Neural progenitor cell (in vitro differentiated cells): ENCODE data around the gene IL2RA. TPM values are rescaled to one million over a fixed set of nuclear protein-coding genes. Genes with fewer than 3 reads are reported as not detected.

Source experiments
- DNase-seq: peaks from one replicate; pipeline ENCODE4 v3.0.0-alpha.2; 2016; ENCODE audit warnings: low spot score
- H2AFZ ChIP-seq: fragments of 200-600 bp; sonication (generic); replicated peaks from 2 replicates; pipeline ENCODE4 v1.6.1; 2016; ENCODE audit warnings: antibody characterized with exemption
- H3F3A ChIP-seq: fragments of 200-600 bp; sonication (generic); 2 replicates; pipeline ENCODE4 v1.6.1; 2016; ENCODE audit warnings: antibody characterized with exemption, low read depth
- H3K27ac ChIP-seq: fragments of 200-600 bp; sonication (generic); 2 replicates; pipeline ENCODE4 v1.5.1; 2016; ENCODE audit warnings: mild to moderate bottlenecking
- H3K27me3 ChIP-seq: fragments of 200-600 bp; sonication (generic); 2 replicates; pipeline ENCODE4 v1.6.1; 2016; ENCODE audit warnings: mild to moderate bottlenecking, moderate library complexity
- H3K36me3 ChIP-seq: fragments of 200-600 bp; sonication (generic); 2 replicates; pipeline ENCODE4 v1.5.1; 2016
- H3K4me1 ChIP-seq: fragments of 200-600 bp; sonication (generic); 2 replicates; pipeline ENCODE4 v1.6.1; 2016; ENCODE audit warnings: mixed run types
- H3K4me2 ChIP-seq: fragments of 200-600 bp; sonication (generic); 2 replicates; pipeline ENCODE4 v1.6.1; 2016
- H3K4me3 ChIP-seq: fragments of 200-600 bp; sonication (generic); 2 replicates; pipeline ENCODE4 v1.5.1; 2016
- H3K79me2 ChIP-seq: fragments of 200-600 bp; sonication (generic); 2 replicates; pipeline ENCODE4 v1.6.1; 2016; ENCODE audit warnings: low read depth
- H3K9ac ChIP-seq: fragments of 200-600 bp; sonication (generic); 2 replicates; pipeline ENCODE4 v1.6.1; 2016
- H3K9me3 ChIP-seq: fragments of 200-600 bp; sonication (generic); 2 replicates; pipeline ENCODE4 v1.5.1; 2016; ENCODE audit warnings: low read depth
- H4K20me1 ChIP-seq: fragments of 200-600 bp; sonication (generic); 2 replicates; pipeline ENCODE4 v1.6.1; 2016; ENCODE audit warnings: low read depth
- H3K27ac Mint-ChIP-seq: 3 replicates; pipeline ENCODE4 v1.8.0; 2021; ENCODE audit warnings: mixed read lengths
- H3K27me3 Mint-ChIP-seq: 2 replicates; pipeline ENCODE4 v1.8.0; 2022; ENCODE audit warnings: low read depth, mild to moderate bottlenecking, inconsistent platforms, moderate library complexity, mixed read lengths; ENCODE audit not compliant: insufficient read depth
- H3K36me3 Mint-ChIP-seq: 3 replicates; pipeline ENCODE4 v1.8.0; 2021; ENCODE audit warnings: mixed read lengths
- H3K4me1 Mint-ChIP-seq: 3 replicates; pipeline ENCODE4 v1.8.0; 2021; ENCODE audit warnings: mixed read lengths
- H3K4me3 Mint-ChIP-seq: 3 replicates; pipeline ENCODE4 v1.8.0; 2021; ENCODE audit warnings: mild to moderate bottlenecking, moderate library complexity, mixed read lengths
- H3K9me3 Mint-ChIP-seq: 3 replicates; pipeline ENCODE4 v1.8.0; 2020; ENCODE audit warnings: mixed read lengths
- EZH2 ChIP-seq: fragments of 200-600 bp; sonication (generic); IDR thresholded peaks from 2 replicates; pipeline ENCODE4 v1.6.1; 2017; ENCODE audit warnings: antibody characterized with exemption, mild to moderate bottlenecking, moderate library complexity
- EZH2phosphoT487 ChIP-seq: fragments of 200-600 bp; sonication (generic); IDR thresholded peaks from 2 replicates; pipeline ENCODE4 v1.6.1; 2017; ENCODE audit warnings: antibody characterized with exemption
- total RNA-seq: library from RNA; depleted of rRNA; stranded (reverse); fragments of >200 nt; gene quantifications from 2 replicates; pipeline ENCODE4 v1.2.3, GENCODE V29; 2015; ENCODE audit warnings: low replicate concordance
- TF ChIP-seq, protein P1 (sequence below): fragments of 200-600 bp; sonication (generic); IDR thresholded peaks from 2 replicates; pipeline ENCODE4 v1.5.1; 2017; ENCODE audit warnings: antibody characterized with exemption, mild to moderate bottlenecking

The IL2RA gene
- total RNA-seq, 1 donor from 2014 or later, result not detected

DNA sequence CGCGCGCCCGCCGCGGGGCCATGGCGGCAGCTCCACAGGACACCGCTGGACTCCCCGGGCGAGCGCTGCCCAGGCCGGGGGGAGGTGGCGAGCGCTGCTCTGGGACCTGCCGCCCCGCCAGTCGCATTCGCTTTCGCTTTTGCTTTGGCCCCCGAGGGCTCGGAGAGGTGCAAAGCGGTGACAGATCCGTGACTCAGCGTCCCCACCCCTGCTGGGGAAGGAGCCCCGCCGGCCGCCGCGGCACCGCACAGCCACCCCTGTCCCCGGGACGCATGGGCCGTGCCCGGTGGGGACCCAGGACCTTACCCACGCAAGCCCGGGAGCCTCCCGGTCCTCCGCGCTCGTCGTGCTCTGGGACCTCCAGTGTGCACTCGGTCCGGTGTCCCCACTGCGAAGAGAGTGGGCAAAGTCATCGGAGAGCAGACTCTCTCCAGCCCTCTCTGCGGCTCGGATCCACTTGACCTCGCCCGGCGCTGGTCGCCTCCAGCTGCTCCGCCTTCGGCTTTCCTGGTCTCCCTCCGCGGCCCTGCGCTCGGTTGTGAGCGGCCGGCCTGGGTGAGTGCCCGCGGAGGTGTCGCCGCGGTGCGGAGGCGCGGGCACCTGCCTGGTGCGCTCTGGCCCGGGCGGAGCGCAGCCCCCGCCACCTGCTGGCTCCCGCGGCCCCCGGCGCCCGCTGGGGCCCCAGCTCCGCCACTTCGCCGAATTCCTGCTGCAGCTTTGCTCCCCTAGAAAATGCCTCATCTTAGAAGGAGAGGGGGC is 84.5 kb downstream of the IL2RA start, which contains the start of gene IL15RA:
TSS of gene IL15RA (minus strand) at position 73 of the 759 bp plus-strand sequence. CDS start at position 22, 51 bp downstream.
- Mint-ChIP-seq H3K36me3 (peaks cover 2% of the 10 kb centered on the region), H3K9me3 (peaks cover 4% of the 10 kb centered on the region), H3K4me3 (peak within 1 kb of the TSS; percentile 91), H3K27ac (no peak within 1 kb of the TSS), H3K27me3 (peaks cover 37% of the 10 kb centered on the region), H3K4me1 (peaks cover 13% of the 10 kb centered on the region)
- Histone ChIP-seq H3K27ac (no peak within 1 kb of the TSS), H3K9ac (no peak within 1 kb of the TSS), H3K4me1 (peaks cover 3% of the 10 kb centered on the region), H3K27me3 (peaks cover 89% of the 10 kb centered on the region), H3K4me3 (peak within 1 kb of the TSS; percentile 62), H3K36me3 (no peaks in the 10 kb centered on the region), H3F3A (peaks cover 8% of the 10 kb centered on the region), H2AFZ (peak within 1 kb of the TSS; percentile 97), H3K9me3 (no peaks in the 10 kb centered on the region), H4K20me1 (peaks cover 16% of the 10 kb centered on the region), H3K79me2 (no peaks in the 10 kb centered on the region), H3K4me2 (peak within 1 kb of the TSS; percentile 99)
- peak; percentile 62 for DNase-seq
- peak; percentile 89 for TF ChIP-seq EZH2
- TF ChIP-seq, protein P1, sequence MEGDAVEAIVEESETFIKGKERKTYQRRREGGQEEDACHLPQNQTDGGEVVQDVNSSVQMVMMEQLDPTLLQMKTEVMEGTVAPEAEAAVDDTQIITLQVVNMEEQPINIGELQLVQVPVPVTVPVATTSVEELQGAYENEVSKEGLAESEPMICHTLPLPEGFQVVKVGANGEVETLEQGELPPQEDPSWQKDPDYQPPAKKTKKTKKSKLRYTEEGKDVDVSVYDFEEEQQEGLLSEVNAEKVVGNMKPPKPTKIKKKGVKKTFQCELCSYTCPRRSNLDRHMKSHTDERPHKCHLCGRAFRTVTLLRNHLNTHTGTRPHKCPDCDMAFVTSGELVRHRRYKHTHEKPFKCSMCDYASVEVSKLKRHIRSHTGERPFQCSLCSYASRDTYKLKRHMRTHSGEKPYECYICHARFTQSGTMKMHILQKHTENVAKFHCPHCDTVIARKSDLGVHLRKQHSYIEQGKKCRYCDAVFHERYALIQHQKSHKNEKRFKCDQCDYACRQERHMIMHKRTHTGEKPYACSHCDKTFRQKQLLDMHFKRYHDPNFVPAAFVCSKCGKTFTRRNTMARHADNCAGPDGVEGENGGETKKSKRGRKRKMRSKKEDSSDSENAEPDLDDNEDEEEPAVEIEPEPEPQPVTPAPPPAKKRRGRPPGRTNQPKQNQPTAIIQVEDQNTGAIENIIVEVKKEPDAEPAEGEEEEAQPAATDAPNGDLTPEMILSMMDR, result peak; percentile 13
- peak; percentile 85 for TF ChIP-seq EZH2phosphoT487

DNA sequence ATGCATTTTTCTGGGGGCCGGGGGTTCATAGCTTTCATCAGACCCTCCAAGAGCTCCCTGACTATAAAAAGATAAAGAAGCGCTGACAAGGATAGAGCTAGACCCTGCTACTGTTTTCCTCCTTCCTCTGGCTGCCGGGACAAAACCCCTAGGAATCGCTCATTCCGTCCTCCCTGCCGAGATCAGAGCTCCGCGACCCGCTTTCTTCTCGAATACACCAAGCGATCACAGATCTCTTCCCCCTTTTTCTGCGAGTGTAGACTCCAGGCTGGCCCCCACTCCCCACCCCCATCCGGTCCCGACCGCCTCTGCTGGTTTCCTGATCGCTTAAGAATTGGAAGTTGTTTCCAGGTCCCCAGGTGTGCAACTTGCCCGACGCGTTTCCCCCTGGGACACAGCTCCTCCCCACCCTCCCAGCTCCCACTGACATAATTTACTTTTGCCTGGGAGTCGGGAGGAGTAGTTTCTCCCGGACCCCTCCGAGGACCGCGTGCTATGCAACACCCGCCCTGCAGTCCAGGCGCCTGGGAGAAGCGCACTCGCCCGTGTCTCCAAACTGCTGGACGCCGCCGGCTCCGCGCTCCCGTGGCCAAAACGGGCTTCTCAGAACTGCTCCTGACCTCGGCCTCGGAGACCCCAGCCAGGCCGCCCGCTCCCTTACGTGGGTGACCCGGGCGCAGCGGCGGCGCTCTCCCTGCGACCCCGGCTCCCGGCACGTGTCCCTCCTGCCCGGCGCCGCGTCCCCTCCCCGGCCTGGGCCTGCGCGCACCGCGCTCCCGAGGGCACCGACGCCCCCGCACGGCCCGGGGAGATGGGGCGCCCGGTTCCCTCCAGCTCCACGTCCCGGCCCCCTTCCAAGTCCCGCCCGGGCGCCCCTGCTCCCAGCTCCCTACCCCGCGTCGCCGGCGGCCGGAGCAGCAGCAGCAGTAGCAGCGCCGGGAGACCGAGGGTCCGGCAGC is 85.4 kb downstream of the IL2RA start:
- H3K27me3 ChIP-seq, result peaks cover 97% of the 10 kb centered on the region
- H3K27ac ChIP-seq, result no peak overlapping the region
- peak overlapping the region; percentile 99 for H3K4me2 ChIP-seq
- TF ChIP-seq, protein P1, result no peak
- peak; percentile 90 for TF ChIP-seq EZH2
- TF ChIP-seq EZH2phosphoT487, result peak; percentile 70
- H3F3A ChIP-seq, result peaks cover 8% of the 10 kb centered on the region
- peaks cover 2% of the 10 kb centered on the region for H3K36me3 Mint-ChIP-seq
- no peak overlapping the region for H3K27ac Mint-ChIP-seq
- no peak overlapping the region for H3K9ac ChIP-seq
- no peaks in the 10 kb centered on the region for H3K79me2 ChIP-seq
- H3K36me3 ChIP-seq, result no peaks in the 10 kb centered on the region
- H3K27me3 Mint-ChIP-seq, result peaks cover 35% of the 10 kb centered on the region
- H2AFZ ChIP-seq, result peak overlapping the region; percentile 97
- H4K20me1 ChIP-seq, result peaks cover 16% of the 10 kb centered on the region
- H3K4me1 Mint-ChIP-seq, result peaks cover 13% of the 10 kb centered on the region
- peak overlapping the region; percentile 62 for H3K4me3 ChIP-seq
- H3K9me3 ChIP-seq, result no peaks in the 10 kb centered on the region
- H3K4me3 Mint-ChIP-seq, result peak overlapping the region; percentile 90
- peaks cover 4% of the 10 kb centered on the region for H3K9me3 Mint-ChIP-seq
- H3K4me1 ChIP-seq, result peaks cover 3% of the 10 kb centered on the region
- peak; percentile 58 for DNase-seq

DNA sequence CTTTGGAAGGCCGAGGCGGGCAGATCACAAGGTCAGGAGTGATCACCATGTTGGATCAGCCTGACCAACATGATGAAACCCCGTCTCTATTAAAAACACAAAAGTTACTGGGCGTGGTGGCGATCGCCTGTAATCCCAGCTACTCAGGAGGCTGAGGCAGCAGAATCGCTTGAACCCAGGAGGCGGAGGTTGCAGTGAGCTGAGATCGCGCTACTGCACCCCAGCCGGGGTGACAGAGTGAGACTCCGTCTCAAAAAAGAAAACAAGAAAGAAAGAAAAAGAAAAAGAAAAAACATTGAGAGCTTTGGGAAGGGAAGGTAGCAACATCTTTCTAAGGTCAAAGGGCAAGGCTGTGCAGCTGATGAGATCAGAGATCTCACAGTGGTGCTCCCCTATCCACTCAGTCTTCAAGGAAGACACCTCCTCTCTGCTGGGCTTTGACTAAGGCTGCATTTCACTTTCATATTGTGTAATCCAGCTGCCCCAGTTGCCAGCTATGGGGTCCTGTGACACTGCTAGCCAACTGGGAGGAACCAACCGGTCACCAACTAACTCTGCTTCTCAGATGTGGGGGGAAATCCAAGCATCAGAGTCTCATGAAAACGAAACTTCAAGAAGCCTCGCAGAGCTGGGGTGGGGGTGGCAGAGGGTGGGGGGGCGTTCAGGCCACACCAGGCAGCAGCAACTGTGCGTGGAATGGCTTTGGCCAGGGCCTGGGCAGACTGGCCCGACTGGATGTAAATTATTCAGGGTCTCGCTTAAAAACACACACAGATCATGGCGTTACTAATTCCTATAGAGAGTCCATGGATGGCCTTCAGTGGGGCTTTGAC is 86.3 kb downstream of the IL2RA start:
- H3K27me3 ChIP-seq, result peaks cover 87% of the 10 kb centered on the region
- no peak for DNase-seq
- peaks cover 16% of the 10 kb centered on the region for H4K20me1 ChIP-seq
- Mint-ChIP-seq H3K36me3 (peaks cover 2% of the 10 kb centered on the region), H3K9me3 (peaks cover 4% of the 10 kb centered on the region), H3K4me3 (peak overlapping the region; percentile 90), H3K27ac (no peak overlapping the region), H3K4me1 (peaks cover 13% of the 10 kb centered on the region), H3K27me3 (peaks cover 36% of the 10 kb centered on the region)
- H3K9ac ChIP-seq, result no peak overlapping the region
- TF ChIP-seq EZH2, result no peak
- TF ChIP-seq, protein P1, result no peak
- no peak for TF ChIP-seq EZH2phosphoT487
- H3K79me2 ChIP-seq, result no peaks in the 10 kb centered on the region
- no peak overlapping the region for H3K27ac ChIP-seq
- peak overlapping the region; percentile 62 for H3K4me3 ChIP-seq
- H3K36me3 ChIP-seq, result no peaks in the 10 kb centered on the region
- H2AFZ ChIP-seq, result no peak overlapping the region
- no peaks in the 10 kb centered on the region for H3K9me3 ChIP-seq
- peak overlapping the region; percentile 99 for H3K4me2 ChIP-seq
- peaks cover 8% of the 10 kb centered on the region for H3F3A ChIP-seq
- peaks cover 3% of the 10 kb centered on the region for H3K4me1 ChIP-seq
